Hepatocyte (in vitro differentiated cells): ENCODE measurements around the gene KRT81.

ENCODE experiments used
- EZH2phosphoT487 ChIP-seq: fragments of 200-600 bp; sonication (generic); IDR thresholded peaks from one replicate; pipeline ENCODE4 v1.6.1; 2018; ENCODE audit warnings: antibody characterized with exemption, mild to moderate bottlenecking, low read depth, moderate library complexity; ENCODE audit not compliant: unreplicated experiment, severe bottlenecking
- TF ChIP-seq, protein P1 (sequence below): fragments of 200-600 bp; sonication (generic); IDR thresholded peaks from 2 replicates; pipeline ENCODE4 v1.5.1; 2016; ENCODE audit warnings: antibody characterized with exemption, mild to moderate bottlenecking; ENCODE audit not compliant: poor library complexity

DNA sequence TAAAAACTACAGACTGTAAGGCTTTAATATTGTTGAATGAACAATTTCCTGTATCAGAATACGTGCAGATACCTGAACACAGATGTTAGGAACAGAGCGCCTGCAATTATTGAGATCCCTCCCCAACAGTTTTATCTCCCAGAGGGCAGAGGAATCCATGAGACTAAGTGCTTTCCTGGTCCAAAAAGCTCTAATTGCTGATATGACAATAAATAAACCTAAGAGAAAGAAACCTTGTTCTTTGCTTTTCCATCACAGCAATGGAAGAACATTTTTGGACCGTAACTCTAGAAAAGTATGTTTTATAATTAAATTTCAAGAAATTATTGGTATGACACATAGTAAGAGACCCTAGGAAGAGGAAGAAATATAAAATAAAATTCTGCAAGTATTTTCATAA is 42.9 kb upstream of the KRT81 start:
- TF ChIP-seq, protein P1, sequence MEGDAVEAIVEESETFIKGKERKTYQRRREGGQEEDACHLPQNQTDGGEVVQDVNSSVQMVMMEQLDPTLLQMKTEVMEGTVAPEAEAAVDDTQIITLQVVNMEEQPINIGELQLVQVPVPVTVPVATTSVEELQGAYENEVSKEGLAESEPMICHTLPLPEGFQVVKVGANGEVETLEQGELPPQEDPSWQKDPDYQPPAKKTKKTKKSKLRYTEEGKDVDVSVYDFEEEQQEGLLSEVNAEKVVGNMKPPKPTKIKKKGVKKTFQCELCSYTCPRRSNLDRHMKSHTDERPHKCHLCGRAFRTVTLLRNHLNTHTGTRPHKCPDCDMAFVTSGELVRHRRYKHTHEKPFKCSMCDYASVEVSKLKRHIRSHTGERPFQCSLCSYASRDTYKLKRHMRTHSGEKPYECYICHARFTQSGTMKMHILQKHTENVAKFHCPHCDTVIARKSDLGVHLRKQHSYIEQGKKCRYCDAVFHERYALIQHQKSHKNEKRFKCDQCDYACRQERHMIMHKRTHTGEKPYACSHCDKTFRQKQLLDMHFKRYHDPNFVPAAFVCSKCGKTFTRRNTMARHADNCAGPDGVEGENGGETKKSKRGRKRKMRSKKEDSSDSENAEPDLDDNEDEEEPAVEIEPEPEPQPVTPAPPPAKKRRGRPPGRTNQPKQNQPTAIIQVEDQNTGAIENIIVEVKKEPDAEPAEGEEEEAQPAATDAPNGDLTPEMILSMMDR, result no peak
- TF ChIP-seq EZH2phosphoT487, result no peak
